ENCODE data around the gene STOM.

Gene STOM

DNA sequence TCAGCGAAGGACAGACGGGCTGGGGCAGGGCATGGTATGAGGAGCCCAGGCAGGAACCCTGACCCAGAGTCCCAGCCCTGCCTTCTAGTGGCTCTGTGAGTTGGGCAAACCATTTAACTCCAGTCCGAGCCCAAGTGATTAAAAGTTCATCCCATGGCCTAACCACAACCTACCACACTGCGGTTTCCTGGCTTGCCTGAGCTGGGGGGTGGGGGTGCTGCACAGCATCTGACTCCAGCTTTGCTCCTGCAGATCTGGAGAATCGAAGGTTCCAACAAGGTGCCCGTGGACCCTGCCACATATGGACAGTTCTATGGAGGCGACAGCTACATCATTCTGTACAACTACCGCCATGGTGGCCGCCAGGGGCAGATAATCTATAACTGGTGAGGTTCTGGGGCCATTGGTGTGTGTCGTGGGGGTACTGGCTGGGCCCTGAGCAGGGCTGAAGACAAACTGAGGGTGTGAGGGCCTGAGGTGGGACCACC is 49.0 kb downstream of the STOM start:
- peak; percentile 60 for DNase-seq (ENCODE audit: low read depth)

DNA sequence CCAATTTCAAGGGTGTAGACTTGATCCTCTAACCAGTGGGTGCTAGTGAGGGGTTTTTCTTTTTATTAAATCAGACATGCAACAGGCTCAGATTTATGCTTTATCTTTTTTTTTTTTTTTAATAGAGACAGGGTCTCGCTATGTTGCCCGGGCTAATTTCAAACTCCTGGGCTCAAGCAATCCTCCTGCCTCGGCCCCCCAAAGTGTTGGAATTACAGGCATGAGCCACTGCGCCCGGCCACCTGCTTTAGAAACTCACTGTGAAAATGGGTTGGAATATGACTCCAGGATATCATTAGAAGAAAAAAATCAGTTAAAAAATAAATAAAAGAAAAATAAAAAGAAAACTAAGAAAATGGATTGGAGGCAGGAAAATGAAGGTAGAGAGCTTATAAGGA is 50.7 kb downstream of the STOM start:
- no peak for DNase-seq (ENCODE audit: low read depth)

DNA sequence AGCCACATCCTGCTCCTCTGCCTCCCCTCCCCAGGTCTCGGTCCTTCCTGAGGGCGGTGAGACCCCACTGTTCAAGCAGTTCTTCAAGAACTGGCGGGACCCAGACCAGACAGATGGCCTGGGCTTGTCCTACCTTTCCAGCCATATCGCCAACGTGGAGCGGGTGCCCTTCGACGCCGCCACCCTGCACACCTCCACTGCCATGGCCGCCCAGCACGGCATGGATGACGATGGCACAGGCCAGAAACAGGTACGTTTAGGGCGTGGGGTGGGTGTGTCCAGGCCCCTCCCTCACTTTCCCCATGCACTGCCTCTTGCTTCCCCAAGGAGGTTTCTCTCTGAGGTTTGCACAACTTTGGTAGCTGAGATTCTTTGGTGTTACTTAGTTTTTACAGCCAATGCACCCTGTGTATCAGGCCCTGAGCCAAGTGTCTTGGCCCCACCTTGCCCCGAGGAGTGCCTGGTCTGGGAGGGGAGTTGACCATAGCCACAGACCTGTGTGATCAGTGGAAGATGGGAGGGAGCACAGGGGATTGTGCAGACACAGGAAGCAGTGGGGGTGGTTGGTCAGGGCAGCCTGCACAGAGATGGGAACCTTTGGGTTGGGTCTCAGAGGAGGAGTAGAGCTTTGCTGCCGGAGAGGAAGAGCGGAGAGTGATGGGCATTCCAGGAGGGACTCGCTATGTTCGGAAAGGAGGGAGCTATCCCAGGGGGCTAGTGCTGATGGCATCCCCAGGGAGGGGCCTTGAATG is 51.2 kb downstream of the STOM start:
- DNase-seq (ENCODE audit: low read depth), result no peak

DNA sequence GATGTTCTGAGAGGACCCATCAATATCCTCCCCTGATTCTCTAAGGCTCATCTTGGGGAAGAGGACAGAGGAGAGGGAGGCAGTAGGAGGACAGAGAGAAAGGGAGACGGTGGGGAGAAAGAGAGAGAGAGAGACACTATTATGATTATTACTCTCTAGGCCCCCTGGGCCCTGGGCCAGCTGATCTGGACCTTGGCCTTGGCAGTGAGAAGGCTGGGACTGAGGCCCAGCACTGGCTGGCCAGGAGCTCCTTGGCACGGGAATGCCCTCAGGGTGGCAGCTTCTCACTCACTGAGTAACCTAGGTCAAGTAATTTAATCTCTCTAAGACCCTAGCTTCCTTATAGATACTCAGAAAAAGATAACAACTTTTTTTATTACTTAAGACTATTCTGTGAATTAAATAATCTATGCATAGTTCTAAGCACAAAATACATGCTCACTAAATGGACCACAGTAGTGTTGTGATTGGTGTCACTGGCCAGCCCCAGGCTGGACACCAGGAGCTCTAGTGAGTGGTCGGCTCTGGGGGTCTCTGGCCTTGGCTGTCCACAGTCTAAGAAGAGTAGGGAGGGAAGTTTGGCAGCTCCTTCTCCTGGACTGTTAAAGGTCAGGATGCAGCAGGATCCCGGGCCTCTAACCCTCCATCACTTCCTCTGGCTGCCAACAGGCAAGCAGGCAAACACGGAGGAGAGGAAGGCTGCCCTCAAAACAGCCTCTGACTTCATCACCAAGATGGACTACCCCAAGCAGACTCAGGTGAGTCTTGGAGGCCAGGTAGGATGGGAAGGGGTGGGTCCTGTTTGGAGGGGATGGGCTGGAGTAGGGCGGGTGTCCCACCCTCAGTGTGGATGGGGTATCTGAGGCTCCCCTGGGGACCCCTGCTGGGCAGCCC is 52.1 kb downstream of the STOM start:
- no peak for DNase-seq (ENCODE audit: low read depth)

DNA sequence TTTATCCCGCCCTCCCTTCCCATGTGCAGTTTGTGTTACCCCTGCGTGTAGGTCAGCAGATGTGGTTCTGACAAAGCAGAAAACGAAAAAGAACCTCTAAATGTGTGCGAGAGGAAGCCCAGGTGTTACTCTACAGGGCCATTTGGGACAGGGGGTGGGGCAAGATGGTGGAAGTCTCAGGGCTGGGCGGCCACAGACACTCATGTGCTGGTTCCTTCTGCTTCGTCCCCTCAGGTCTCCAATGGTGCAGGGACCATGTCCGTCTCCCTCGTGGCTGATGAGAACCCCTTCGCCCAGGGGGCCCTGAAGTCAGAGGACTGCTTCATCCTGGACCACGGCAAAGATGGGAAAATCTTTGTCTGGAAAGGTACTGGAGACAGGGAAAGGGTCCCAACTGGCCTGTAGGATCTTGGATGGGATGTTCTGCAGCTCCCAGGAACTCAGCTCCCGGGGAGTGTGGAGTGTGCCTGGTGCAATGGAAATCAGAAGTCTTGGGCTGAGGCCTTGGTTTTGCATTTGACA is 53.1 kb downstream of the STOM start:
- no peak for DNase-seq (ENCODE audit: low read depth)

DNA sequence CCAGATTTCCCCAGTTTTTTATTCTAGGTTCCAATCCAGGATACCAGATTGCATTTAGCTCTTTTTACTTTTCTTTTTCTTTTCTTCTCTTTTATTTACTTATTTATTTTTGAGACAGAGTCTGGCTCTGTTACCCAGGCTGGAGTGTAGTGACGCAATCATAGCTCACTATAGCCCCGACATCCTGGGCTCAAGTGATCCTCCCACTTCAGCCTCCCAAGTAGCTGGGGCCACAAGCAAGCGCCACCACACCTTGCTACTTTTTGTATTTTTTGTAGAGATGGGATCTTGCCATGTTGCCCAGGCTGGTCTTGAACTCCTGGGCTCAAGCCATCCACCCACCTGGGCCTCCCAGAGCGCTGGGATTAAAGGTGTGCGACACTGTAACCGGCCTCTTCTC is 53.7 kb downstream of the STOM start:
- DNase-seq (ENCODE audit: low read depth), result no peak

DNA sequence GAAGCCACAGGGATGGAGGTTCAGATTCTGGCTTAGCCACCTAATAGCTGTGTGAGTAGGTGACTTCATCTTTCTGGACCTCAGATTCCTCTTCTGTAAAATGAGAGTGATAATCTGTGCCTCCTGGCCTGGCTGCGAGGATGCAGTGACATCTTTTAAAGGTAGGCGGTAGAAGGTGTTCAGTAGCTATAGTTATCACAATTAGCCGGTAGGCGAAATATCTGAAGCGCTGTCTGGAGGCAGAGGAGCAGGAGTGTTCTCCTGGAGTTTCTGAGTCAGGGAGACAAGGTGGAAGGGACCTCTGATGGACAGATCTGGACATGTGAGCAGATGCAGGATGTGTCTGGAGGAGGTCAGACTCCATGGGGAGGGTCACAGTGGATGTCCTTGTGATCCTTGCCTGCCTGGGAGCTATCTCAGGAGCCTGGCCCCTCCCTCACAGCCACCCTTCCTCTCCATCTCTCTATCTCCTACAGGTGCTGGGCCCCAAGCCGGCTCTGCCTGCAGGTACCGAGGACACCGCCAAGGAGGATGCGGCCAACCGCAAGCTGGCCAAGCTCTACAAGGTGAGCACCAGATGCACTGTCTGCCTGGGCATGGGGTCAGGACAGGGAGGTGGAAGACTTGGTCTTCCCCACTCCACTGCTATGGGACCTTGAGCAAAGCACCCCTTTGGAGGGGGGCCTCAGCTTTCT is 56.4 kb downstream of the STOM start:
- no peak for DNase-seq (ENCODE audit: low read depth)

DNA sequence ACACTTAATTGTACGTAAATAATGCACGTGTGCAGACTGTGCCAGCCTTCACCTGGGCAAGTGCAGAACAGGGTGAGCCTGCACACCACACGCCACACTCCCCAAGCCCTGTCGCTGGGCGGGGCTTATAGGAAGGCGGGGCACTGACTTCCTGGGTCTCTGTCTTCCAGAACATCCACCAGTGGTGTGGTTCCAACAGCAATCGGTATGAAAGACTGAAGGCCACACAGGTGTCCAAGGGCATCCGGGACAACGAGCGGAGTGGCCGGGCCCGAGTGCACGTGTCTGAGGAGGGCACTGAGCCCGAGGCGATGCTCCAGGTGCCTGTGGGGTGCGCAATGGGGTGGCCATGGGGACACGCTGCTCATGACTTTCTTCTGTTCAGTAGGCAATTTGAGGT is 57.9 kb downstream of the STOM start:
- DNase-seq (ENCODE audit: low read depth), result no peak

DNA sequence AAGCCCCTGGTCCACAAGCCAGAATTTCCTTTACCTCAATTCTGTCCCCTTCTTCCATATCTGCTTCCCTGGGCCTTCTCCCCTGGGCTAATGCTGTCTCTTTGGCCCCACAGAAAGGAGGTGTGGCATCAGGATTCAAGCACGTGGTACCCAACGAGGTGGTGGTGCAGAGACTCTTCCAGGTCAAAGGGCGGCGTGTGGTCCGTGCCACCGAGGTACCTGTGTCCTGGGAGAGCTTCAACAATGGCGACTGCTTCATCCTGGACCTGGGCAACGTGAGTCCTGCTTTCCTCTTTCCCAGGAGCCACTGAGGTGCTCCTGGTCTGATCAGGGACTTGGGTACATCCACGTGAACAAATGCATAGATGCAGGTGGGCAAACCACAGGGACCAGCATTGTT is 59.5 kb downstream of the STOM start:
- no peak for DNase-seq (ENCODE audit: low read depth)

DNA sequence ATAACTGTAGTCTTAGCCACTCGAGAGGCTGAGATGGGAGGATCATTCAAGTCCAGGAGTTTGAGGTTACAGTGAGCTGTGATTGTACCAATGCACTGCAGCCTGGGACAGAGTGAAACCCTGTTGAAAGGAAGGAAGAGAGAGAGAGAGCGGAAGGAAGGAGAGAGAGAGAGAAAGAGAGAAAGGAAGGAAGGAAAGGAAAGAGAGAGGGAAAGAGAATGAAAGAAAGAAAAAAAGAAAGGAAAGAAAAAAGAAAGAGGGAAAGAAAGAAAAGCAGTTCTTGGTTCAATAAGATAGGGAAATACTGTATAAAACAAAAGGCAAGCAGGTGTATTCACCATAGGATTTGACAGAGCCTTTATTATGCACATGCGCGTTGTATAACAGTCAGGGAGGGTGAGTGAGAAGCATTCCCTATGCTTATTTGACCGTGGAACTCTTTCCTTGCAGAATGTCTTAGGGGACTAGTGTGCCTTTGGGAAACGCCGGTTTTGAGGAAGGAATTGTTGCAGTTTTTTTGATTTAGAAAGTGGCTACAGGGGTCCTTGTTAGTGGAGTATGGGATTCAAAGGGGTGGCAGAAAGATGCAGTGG is 60.1 kb downstream of the STOM start:
- no peak for DNase-seq (ENCODE audit: low read depth)

DNA sequence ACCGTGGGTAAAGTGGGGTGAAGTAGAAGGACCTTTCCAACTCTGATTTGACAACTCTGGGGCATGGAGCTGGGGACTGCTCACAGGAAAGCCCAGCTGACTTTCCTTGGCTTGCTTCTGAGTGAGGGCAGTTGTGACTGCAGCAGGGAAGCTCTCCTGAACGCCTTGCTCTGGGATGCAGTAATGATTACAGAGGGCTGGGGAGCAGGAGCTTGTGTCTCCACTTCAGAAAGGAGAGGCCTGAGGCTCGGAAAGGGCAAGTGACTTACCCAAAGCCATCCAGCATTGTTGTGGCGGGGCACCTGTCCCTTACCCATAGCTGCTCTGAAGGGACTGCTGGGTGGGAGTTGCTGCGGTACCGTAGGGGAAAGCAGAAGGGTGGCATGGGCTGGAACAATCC is 60.9 kb downstream of the STOM start:
- no peak for DNase-seq (ENCODE audit: low read depth)

DNA sequence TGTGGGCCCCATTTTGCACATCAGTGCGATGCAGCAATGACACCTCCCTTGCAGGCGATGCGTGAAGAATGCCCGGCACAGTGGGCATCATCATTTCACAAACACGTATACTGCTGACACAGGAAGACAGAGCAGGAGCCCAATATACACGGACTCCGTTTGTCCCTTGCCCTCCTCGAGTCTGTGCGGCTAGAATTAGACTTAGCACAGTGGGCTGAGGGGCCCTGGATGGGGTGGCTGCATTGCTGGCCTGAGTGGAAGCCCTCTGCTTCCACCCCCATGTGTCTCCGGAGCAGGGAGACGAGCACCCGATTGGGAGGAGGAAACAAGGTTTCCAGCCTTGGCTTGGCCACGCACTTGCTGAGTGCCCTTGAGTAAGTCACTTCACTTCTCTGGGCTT is 61.3 kb downstream of the STOM start:
- DNase-seq (ENCODE audit: low read depth), result no peak

DNA sequence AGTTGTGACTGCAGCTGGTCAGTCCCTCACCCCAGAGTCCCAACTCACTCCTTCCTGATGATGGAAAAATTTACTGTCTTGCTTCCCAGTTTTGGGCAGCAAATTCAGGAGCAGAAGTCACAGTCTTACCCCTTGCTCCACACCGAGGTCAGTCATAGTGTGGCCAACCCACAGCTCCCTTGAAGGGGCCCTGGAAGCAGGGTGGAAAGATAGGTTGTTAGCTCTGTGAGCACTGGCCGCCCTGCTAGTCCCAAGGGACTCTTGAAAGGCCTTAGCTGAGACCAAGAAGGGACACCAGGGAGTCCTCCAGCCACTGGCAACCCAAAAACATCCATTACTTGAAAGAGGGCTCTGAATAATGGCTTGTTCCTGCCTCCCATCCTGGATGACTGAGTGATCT is 62.1 kb downstream of the STOM start:
- DNase-seq (ENCODE audit: low read depth), result no peak

DNA sequence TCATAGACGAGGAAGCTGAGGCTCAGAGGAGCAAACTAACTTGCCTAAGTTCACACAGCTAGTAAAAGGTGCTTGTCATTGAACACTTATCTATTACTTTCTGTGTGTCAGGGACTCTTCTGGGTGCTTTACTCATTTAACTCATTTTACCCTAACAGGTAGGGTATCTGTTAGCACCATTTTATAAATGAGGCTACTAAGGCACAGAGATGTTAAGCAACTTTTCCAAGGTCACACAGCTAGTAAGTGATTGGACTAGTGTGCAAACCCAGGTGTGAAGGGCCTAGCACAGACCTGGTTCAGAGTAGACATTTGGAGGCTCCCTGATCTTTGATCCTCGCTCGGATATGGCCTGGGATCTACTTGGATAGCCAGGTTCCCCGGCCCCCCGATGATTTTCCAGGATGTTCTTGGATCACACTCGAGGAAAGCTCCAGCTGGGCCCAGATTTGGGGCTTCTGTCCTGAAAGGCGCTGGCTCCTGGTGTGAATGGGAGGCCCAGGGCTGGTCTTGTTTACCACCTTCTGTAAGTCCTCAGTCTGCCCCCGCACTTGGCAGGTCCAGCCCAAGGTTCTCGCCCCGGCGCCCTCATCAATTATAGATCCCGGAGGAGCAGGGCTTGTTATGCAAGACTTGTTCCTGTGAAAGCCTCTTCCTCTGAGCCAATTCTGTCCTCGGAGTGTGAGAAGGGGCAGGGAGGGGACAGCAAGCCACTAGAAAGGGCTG is 64.6 kb downstream of the STOM start:
- DNase-seq (ENCODE audit: low read depth), result no peak

DNA sequence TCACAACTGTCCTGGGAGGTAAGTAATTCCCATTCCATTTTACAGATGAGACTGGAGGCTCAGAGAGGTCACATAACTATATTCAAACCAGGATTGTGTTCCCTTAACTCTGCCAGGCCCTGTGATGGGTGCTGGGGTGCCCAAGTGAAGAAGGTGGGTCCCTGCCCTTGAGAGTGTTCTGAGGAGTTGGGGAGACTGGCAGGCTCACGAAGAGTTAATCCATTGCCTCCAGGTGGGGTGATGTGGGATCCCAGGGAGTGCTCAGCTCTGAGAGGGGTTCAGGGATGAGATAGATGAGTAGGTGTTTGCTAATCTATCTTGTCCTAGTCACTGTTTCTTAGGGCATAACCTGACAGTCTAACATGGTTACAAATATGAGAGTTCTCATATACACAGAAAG is 65.3 kb downstream of the STOM start:
- DNase-seq (ENCODE audit: low read depth), result no peak

DNA sequence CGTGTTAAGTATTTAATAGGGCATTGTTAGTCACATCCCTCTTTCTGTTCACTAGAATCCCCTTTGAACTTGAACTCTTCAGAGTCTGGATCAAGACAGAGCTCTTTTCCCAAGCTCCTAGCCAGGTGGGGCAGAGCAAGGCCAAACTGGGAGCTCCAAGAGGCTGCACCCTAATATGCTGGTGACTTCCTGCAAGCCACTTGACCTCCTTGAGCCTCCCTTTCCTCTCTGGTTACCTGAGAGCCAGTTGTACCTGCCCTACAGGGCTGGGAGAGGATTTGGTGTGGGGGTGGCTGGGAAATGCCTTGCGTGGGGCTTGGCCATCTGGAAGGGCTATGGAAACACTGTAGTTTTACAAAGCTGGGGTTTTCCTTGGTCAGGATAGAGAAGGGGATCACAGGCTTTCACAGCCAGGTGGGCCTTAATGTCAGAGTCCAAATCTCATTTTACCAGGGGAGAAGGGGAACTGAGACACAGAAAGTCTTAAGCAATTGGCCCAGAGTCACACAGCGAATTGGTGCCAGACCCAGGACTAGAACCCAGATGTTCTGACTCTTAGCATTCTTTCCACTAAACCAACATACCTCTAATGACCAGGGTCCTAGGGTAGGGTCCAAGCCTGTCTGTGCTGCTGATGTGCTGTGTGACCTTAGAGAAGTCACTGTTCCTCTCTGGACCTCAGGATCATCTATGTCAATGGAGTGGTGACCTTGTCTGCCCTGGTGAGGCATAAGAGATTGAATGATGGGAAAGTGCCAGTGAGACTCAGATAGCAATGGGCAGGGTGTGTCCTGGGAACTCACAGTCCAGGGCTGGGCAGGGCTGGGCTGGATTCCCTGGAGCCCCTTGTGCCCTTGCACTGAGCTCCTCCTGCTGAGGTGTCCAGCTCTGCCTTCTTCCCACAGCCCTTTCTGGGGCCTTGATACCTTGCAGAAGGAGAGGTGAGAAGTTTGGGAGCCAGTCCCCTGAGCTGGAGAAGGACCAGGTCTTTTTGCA is 66.3 kb downstream of the STOM start:
- DNase-seq (ENCODE audit: low read depth), result no peak

DNA sequence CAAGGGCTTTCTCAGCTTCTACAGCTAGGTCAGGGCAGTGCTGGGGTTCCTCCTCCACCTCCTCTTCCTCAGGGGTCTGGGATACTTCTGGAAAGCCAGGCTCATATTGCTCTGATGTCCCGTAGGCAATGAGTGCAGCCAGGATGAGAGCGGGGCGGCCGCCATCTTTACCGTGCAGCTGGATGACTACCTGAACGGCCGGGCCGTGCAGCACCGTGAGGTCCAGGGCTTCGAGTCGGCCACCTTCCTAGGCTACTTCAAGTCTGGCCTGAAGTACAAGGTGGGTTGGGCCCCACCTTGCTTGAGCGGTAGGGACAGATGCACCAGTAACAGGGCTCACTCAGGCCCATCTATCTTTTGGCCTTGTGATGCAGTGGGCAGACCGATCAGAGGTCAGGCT is 67.3 kb downstream of the STOM start:
- DNase-seq (ENCODE audit: low read depth), result no peak

DNA sequence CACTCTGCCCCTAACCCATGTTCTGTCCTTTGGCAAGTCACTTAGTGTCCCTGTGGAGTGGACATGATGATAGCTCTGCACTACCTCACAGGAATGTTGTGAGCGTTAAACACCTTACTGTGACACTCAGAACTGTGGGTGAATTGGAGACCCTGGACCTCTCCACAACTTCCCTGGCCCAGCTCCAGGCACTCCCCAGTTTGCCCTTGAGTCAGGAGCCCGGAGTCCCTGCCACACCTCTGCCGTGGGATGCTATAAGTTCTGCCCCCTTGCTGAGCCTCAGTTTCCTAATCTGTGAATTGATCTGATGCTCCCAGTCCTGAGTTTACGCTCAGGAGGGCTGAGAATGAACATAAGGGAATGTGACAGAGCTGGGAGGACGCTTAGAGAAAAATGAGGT is 67.7 kb downstream of the STOM start:
- DNase-seq (ENCODE audit: low read depth), result no peak

DNA sequence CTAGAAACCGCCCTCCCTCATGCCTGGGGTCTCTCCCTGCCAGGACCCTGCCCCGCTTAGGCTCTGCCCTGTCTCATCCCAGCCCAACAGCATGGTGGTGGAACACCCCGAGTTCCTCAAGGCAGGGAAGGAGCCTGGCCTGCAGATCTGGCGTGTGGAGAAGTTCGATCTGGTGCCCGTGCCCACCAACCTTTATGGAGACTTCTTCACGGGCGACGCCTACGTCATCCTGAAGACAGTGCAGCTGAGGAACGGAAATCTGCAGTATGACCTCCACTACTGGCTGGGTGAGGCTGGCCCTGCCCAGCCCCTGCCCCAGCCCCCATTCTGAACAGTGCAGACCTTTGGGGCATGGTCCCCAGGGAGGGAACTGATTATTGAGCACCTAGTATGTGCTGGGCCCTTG is 68.2 kb downstream of the STOM start:
- DNase-seq (ENCODE audit: low read depth), result no peak

Data from ELR (cell line).